Skeletal muscle cell (primary cell): ENCODE measurements around the gene MDFI.
A peak's percentile ranks its signal among the peaks of the same experiment; 100 is the strongest.

ENCODE experiments used
- DNase-seq: peaks from one replicate; pipeline ENCODE4 v3.0.0-alpha.2; 2010; ENCODE audit warnings: low read depth
- H3K4me3 ChIP-seq: 2 replicates; pipeline ENCODE4 v1.5.1; 2011; ENCODE audit warnings: low read depth, mild to moderate bottlenecking, control low read depth, low read length, moderate library complexity

Gene MDFI

DNA sequence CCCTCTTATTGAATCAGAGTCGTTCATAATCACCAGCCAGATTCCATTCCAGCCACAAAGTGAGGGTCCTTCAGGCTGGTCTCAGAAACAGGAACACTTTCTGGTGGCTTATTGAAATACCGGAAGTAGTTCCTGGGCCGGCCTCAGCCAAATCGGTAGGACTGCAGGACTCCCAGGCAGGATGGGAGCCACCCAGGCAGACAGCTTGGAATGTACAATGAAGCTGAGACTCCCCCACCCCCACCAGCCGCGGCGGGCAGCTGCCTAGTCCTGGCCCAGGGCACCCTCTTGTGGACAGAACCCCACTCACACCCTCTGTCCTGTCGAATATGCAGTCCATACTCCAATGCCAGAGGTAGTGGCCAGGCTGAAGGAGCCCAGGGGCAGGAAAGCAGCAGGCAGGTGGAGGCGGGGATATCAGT is 43.8 kb downstream of the MDFI start:
- no peak overlapping the region for H3K4me3 ChIP-seq
- peak; percentile 68 for DNase-seq

DNA sequence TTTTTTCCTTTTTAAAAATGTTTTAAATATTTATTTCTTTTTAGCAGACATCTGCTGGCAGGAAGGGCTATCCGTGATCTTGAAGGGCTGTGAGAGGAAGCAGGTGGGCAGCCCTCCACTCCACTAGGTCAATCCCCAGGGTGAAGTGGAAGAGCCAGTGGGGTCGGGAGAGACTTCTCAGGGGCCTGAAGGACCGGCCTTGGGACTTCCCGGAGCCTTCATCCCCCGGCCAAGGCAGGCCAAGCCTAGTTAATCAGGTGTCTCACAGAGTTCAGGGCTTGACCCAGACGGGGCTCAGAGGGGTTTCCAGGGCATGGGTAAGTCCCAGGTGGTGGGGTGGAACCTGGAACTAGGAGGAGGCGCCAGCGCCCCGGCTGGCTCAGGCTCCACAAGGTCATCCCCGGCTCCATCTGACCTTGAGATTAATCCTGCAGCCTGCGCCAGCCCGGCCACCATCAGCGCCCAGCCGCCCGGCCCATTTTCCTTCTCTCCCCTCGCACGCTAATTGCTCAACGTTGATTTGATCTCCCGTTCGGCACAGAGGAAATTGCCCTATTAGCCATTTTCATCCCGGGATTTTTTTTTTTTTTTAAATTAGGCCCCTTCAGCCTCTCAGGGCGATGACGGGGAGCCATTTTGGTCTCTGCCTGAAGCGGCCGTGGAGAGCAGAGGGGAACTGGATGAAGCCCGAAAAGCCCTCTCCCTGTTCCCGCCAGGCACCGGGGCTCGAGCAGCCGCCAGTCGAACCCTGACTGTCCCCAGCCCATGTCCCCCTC is 44.4 kb downstream of the MDFI start:
- H3K4me3 ChIP-seq, result peak overlapping the region; percentile 38
- DNase-seq, result no peak

GRCh38 chr6:41683273-41683522 is 44.9 kb downstream of the MDFI start:
- H3K4me3 ChIP-seq, result peak overlapping the region; percentile 38
- DNase-seq, result no peak

- peak overlapping the region; percentile 38 for H3K4me3 ChIP-seq
- DNase-seq, result no peak
Measured at GRCh38 chr6:41683523-41684310, 45.4 kb downstream of the MDFI start.

DNA sequence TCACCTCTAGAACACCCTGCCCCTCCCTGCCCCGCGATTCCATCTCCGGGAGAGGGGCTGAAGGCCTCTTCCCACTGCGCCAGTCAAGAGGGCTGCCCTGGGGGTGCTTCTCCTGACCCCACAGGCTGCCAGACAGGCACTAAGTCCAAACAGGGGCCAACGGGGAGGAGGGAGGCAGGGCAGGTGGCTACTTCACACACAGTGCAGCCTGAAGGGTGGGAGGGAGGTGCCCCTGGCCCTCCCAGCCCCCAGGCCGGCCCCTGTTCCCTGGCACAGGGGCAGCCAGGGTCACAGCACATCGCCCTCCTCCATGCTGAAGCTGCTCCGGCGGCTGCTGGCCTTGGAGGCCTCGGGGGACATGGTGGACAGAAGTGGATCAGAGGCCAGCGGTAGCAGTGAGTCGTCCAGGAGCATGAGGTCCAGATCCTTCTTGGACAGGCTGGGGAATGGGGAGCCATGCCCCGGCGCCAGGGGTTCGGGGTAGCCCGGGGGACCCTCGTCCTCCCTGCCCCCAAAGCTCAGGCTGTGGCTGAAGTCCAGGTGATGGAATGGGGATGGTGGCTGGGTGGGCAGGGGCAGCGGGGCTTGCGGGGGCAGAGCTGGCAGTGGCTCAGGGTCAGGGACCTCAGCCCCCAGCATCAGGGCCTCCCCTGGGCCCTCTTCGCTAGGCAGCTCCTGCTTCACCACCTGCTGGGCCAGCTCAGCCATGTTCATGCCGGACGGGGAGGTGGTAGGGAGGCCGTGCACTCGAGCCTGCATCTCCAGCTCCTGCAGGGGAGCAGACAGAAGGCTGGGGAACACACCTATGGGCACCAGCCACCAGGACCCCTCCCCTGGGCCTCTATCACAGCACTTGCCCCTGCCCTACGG is 46.3 kb downstream of the MDFI start:
- H3K4me3 ChIP-seq, result no peak overlapping the region
- DNase-seq, result no peak

DNA sequence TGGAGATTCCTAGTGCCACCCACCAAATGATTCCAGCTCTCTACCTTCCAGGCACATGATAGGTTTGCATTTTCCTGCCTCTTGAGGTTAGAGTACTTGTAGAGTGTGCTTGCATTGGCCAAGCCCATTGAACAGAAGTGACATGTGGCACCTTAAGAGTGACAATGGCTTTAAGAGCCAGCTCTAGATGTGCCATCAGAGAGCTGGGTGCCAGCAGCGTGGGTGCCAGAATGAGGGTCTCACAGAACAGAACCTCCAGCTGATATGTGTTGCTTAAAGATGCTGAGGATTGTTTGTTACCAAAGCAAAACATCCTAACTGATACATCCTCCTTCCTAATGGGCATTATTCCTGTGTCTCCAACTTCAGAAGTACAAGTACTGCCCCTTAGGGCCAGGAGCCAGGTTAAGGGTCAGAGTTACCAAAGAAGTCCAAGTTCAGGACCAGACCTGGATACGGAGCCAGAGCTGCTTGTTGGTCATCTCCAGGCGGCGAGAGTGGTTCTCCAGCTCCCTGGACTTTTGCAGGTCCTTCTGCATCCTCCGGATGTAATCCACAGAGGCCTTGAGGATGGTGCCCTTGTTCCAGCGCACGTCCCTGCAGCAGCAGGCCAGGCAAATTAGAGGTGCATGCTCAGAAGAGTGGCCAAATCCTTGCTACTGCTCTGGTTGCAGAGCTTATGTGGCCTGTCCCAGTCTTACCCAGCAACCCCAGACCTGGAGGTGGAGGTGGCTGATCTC is 47.5 kb downstream of the MDFI start:
- H3K4me3 ChIP-seq, result no peak overlapping the region
- DNase-seq, result no peak

DNA sequence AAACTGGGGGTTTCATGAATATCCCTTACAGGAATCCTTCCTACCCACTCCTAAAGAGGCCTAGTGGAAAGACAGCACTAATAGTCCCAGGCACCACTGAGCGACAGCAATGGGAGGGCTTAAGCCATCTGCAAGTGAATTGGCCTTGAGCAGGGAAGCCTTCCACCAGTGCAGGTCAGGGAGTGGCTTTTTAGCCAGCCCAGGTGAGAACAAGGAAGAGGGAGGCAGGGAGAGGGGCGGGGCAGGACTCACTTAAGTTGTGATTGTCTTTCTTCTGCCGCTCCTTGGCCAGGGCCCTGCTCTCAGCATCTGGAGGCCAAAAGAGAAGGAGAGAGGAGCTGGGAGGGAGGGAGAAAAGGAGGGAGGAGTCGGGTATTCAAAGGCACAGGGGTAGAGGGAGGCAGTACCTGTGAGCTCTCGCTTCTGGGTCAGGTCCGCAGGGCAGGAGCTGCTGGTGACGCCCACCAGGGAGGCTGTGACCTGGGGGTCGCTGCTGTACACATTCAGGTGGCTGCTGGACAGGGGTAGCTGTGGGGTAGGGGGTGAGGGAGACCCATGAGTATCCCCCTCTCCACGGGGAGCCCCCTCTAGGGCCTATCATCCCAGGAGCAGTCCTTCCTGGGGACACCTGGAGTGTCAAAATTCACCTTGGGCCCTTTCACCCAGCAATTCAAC is 49.4 kb downstream of the MDFI start:
- no peak overlapping the region for H3K4me3 ChIP-seq
- DNase-seq, result no peak

GRCh38 chr6:41688256-41688965 is 50.1 kb downstream of the MDFI start:
- no peak overlapping the region for H3K4me3 ChIP-seq
- no peak for DNase-seq

GRCh38 chr6:41689171-41690008 is 51.1 kb downstream of the MDFI start:
- no peak overlapping the region for H3K4me3 ChIP-seq
- DNase-seq, result no peak

DNA sequence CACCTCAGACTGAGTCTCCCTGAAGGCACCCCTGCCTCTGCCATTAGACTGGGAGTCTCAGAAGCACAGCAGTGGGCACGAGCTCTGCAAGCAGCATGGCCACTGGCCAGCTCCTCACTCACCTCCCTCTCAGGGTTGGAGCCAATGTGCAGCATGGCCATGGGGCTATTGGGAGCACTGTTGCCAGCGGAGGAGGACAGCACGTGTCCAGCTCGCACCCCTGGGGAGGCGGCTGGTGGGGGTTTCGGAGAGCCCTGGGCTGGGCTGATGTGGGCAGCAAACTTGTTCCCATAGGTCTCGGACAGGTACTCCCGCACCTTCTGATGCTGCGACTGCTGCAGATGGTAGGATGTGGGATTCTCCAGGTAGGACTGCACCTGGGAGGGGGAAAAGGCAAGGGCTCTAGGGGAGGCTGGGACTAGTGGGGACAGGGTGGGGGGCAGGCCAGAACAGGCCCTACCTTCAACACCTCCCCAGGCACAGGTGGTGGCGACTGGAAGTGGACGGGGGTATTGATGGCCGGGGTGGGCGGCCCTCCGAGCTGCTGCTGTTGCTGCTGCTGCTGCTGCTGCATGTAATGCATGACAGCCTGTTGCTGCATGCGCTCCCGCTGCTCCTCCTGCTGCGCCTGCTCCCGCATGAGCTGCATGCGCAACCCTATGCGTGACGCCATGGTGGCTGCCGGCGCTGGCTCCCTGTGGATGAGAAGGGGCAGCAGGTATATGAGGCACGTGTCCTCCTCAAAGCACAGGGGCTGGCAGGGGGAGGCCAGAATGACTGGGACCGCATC is 52.5 kb downstream of the MDFI start:
- no peak for DNase-seq
- H3K4me3 ChIP-seq, result no peak overlapping the region

DNA sequence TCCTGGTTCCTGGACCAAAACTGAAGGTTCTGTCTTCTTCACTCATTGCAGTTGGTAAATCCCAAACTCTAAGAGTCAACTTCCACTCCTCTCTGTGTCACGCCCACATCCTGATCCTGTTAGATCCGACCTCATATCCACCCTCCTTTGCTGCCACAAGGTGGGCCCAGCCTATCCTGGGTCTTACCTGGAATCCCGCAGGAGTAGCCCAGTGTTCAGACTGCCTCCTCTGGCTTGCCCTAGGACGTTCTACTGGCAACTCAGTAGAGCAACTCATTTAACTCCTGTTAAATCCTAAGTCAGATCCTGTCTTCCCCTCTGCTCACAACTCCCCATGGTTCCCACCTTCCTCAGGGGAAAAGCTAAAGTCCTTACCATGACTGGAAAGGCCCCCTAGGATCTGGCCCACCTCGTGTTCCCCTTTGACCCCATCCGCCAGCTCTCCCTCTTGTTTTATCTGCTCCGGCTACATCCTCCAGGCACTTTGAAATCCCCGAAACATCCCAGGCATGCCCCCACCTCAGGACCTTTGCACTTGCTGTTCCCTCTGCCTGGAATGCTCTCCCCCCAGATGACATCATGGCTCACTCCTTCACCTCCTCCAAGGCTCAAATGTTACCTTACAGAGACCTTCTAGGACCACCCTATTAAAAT is 53.3 kb downstream of the MDFI start:
- no peak overlapping the region for H3K4me3 ChIP-seq
- no peak for DNase-seq

DNA sequence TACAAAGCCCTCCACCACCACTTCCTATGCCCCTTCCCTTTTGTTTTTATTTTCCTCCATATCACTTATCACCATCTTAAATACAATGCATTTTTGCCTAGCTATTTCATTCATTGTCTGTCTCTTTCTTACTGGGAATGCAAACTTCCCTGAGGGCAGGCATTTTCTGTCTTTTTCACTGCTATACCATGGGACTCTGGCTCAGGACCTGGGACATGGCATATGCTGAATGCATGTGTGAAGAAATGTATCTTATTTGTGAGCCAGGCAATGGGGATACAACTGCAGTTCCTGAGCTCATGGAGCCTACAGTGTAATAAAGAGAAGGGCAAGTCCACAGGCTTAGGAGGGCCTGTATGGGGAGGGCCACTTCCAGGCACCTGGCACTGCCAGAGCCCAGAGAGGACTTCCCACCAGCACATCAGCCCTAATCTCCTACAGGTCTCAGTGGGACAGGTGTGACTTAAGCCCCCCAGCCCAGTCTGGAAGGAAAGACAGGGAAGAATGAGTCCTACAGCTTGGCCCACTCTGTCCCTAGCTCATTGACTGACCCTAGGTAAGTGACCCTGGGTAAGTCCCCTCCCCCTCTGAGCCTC is 53.9 kb downstream of the MDFI start:
- DNase-seq, result no peak
- H3K4me3 ChIP-seq, result no peak overlapping the region

GRCh38 chr6:41692730-41693129 is 54.5 kb downstream of the MDFI start:
- no peak for DNase-seq
- H3K4me3 ChIP-seq, result no peak overlapping the region

GRCh38 chr6:41693281-41694240 is 55.3 kb downstream of the MDFI start:
- DNase-seq, result no peak
- H3K4me3 ChIP-seq, result no peak overlapping the region
